T-helper 1 cell (primary cell): Measurements from ENCODE around the gene INTS3.
A peak's percentile ranks its signal among the peaks of the same experiment; 100 is the strongest.

Experiments used
- DNase-seq, 5 donors: peaks; one replicate each; pipeline ENCODE4 v3.0.0-alpha.2; 2012 to 2020

INTS3 gene

DNA sequence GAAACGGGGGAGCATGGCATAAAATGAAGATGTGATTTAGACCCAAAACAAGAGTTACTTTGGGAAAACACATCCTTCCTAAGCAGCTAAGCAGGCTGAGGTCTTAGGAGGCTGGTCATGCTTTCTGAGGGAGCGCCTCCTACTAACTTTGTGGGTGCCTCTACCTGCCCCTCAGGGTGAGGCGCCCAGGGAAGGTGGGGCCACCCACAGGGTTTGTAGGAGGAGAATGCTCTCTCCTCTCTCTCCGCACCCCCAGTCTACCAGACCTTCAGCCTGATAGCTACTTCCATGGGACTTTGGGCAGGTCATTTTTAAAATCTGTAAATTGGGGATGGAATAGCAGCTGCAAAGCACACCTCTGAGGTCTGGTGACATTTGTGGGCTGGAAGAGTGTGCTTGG lies 71.2 kb downstream of the INTS3 start:
- DNase-seq = no peak

DNA sequence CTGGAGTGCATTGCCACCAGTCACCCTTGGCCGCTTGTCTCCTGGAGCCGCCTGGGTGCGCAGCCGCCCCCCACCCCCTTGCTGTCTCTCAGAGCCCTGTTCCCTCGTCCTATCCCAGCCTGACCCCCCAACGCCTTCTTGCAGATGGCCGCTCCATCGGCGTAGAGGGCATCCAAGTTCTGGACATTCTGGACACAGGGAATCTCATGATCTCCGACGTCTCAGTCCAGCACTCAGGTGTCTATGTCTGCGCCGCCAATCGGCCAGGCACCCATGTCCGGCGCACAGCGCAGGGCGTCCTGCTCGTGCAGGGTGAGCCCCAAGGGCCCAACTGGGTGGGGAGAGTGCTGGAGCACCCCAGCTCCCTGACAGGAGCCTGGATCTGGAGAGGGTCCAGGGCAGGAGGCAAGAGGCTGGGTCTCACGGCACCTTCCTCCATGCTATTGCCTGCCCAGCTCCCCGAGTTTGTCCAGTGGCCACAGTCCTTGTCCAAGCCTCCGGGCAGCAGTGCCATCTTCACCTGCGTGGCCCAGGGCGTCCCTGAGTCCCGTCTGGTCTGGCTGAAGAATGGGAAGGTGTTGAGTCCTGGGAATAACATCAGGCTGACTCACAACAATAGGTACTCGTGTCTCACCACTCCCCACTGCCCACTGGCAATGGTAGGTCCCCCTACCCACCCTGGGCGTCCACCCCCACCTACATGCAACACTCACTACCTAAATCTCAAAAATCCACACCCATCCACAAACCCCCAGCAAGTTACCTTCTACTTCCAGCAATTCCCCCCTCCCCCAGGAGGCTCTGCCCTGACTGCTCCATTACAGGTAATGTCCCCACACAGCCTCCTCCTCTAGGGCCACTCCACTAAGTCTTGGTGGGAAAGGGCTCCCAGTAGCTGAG lies 72.0 kb downstream of the INTS3 start:
- DNase-seq = no peak

DNA sequence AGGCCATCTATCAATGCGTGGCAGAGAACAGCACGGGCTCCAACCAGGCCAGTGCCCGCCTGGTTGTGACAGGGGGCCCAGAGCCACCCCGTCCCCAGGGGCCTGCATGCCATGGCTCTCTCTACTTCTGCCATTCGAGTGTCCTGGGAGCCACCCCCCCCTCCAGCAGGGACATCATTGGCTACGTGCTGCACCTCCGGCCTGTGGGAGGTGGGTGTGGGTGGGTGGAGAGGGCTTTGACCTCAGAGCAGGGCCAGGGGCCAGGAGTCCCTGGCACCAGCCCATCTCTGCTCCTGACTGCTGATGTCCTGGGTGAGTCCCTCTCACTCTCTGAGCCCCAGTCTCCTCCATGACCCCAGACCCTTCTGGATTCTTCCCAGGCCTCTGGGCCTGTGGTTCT lies 72.7 kb downstream of the INTS3 start:
- no peak for DNase-seq

DNA sequence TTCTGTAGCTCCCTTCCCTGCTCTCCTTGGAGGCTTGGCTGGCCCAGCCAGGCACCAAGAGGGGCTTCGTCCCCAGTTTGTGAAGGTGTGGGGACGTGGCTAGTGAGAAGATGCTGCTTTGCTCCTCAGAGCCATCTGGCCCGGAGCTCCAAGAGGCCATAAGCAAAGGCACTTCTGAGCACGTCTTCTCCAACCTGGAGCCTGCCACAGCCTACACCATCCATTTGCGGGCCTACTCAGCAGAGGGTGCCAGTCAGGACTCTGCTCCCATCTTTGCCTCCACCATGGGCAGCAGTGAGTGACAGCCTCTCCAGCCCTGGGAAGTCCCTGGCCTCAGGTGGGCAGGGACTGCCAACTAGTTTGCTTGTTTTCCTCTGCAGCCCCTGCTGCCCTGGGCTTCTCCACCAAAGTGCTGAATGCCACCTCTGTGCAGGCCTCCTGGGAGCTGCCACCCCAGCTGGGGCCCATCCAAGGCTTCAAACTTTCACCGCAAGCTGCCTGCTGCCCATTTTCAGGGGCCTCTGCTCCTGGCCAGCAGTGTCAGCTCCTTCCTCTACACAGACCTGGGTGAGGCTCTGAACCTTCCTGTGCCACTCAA lies 73.3 kb downstream of the INTS3 start:
- no peak for DNase-seq

DNA sequence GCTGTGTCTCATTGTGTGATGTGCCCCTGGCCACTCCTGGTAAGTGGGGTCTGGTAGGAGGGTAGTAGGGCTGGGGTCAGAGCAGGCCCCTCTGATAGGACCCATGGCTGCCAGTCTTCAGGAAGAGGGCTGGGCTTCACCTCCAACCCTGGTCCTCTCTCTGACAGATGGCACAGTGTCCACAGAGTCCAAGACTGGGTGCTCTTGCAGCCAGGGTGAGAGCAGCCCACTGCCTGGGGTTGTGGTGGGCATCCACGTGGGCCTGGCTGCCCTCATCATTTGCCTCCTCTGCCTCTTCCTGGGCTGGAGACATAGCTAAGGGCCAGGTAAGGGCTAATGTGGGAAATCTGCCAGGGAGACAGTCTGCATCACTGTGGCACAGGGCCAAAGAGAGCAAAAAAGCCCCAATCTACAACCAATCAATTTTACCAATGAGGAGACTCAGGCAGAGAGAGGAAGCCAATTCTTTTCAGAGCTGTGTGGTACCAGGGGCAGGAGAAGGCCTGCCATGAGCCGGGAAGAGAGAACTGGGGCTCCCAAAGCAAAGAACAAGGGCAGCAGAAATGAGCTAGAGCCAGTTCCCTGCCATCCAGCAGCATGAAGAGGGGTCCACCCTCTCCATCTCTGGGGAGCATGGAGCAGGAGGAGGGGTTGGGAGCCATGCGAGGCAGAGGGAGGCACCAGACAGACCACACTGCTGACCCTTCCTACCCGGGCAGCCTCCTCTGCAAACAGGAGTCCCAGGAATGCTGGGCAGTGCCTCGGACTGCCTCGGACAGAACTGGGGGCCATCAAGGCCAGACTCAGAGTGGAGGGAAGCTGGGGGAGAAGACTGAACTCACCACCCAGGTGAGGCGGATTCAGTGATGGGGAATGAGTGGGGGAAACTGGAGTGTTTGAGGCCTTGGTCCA lies 74.2 kb downstream of the INTS3 start:
- DNase-seq = no peak

DNA sequence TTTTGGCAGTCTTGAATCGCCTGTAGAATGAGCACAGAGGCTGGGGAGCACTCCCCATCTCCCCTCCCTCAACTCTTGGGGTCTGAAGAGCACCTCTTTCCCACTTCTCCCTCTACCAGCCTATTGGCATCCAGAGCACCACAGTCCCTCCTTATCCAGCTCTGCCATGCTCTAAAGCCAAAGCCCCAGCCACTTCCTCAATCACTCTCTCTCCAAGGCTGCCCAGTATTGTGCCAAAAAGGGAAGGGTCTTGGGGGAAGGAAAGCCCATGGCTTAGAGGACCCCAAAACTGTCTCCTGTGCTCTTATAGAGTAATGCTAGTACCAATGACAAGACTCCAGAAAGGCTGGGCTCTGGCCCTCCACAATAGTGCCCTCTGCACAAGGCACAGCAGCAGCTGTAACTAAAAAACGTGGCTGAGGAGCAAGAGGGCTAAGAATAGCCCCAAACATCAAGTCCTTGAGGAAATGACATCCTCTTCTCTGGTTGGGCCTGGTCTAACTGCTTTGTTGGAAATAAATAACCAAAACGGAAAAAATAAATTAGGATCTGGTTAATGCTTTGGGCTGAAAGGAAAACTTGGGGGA lies 75.7 kb downstream of the INTS3 start:
- DNase-seq = no peak

DNA sequence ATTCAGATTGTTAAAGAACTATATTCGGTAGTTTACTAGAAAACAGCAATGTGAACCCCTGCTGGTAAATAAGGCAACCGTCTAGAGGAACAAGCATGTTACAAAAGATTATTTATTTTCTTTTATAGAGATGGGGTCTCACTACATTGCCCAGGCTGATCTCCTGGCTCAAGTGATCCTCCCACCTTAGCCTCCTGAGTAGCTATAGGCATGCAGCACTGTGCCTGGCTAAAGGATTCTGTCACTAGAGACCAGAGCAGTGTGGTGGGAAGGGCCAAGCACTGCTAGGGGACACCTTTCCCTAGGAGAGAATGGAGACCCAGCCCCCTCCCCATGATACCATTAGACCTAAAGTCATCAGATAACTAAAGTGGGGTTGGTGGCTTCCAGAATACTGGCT lies 76.3 kb downstream of the INTS3 start:
- DNase-seq = no peak

DNA sequence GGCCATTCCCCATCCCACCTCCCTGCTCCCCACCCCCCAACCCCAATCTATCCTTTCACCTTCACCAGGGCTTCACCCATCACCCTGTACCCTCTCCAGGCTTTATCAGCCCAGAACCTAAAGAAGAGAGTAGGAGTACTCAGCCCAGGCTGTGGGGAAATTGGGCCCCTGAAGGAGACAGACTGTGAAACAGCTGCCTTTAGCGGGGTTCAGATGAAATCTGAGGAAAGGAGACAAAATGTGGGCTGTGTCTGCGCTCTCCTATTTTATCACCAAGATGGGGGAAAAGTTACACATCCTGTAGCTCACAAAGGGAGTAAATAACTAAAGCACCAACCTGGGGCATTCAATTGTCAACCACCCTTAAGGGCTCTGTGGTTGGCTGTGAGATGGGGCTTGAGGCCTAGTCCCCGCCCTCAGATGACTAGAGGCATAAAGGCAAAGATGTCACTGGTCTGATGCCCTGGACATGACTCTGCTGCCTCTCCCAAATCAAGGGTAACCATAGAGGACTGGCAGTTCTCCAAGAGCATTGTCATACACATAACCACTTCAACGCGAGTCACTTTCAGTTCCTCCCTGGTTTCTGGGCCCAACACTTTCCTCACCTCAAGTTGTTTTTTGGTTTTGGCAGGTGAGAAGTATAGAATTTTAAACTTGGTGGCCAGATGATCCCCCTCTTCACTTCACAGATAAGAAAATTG lies 77.3 kb downstream of the INTS3 start:
- DNase-seq = peak; percentile 33 to 84 (median 54)

DNA sequence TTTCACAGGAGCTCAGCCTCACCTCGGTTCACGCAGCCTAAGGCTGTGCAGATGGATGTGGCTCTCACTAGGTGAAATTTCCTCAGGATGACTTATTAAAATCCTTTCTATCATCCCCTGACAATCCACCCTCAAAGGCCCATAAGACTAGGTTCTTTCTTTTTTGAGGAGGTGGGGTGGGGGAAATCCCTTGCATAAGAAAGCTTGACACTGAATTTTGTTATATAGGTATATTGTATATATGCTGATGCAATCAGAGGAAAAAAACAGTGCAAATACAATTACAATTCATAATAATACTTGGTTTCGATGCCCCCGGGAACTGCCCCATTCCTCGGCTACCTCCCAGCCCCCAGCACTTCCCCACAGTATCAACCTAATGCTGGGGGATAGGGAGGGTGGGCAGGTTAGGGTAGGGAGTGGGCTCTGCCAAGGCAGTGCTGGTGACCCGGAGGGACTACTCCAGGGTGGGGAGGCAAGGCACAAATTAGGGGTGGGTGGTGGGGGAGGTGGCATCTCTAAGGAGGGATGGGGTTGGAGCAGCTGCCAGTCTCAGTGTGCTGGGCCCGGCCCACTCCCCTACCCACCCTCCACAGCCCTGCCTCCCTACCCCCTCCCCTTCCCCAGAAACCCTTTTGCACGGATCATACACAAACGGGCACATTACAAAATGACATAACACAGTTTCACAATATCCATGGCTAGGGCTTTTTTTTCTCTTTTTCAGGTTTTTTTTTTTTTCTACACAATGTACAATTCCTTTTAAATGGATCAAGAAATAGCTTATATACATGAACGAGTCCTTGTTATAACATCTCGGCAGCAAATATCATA lies 78.3 kb downstream of the INTS3 start:
- no peak for DNase-seq

DNA sequence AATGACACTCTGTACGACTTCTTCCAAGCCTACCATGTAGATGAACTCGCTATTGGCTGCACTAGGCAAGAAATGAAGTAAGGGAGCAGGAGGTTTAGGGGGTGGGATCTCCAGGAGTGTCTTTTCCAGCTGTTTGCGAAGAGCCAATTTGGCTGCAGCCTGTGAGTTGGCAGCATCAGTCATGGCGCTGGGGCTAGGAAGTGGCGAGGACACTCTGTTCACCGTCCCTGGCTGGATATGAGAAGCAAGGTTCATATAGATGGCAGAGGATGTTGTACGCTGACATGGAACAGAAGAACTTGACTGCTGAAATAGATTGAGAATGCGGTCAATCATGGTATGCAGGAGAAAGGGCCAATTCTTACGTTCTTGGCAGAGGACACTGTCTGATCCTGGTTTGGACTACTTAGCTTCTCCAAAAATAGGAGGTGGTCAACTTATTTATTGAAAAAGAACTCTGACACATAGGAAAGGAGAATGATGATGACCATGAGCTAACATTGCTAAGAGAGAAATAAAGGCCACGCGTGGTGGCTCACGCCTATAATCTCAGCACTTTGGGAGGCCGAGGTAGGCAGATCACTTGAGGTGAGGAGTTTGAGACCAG lies 88.5 kb downstream of the INTS3 start:
- DNase-seq = no peak

DNA sequence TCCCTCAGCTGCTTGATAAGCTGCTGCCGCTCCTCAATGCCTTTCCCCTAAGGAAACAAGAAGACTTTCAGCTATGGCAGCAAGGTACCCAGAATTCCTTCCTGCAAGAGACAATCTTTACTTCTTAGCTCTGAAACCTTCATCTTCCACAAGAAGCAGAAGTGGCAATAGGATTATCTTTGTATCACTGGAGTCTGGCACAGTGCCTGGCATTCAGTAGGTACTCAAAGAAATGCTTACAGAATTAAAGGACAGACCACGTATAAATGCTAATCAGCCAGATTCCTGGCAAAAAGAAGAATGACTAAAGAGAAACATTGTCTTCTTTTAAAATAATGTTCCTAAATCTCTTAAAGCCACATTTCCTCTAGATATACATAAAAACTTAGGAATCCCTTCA lies 91.0 kb downstream of the INTS3 start:
- DNase-seq = no peak
